Fibroblast of the conjunctiva (primary cell): ENCODE data around the gene RNF212B.
A peak's percentile ranks its signal among the peaks of the same experiment; 100 is the strongest.

Experiments
- DNase-seq: peaks from one replicate; pipeline ENCODE4 v3.0.0-alpha.2; 2010; ENCODE audit warnings: low read depth

RNF212B gene

DNA sequence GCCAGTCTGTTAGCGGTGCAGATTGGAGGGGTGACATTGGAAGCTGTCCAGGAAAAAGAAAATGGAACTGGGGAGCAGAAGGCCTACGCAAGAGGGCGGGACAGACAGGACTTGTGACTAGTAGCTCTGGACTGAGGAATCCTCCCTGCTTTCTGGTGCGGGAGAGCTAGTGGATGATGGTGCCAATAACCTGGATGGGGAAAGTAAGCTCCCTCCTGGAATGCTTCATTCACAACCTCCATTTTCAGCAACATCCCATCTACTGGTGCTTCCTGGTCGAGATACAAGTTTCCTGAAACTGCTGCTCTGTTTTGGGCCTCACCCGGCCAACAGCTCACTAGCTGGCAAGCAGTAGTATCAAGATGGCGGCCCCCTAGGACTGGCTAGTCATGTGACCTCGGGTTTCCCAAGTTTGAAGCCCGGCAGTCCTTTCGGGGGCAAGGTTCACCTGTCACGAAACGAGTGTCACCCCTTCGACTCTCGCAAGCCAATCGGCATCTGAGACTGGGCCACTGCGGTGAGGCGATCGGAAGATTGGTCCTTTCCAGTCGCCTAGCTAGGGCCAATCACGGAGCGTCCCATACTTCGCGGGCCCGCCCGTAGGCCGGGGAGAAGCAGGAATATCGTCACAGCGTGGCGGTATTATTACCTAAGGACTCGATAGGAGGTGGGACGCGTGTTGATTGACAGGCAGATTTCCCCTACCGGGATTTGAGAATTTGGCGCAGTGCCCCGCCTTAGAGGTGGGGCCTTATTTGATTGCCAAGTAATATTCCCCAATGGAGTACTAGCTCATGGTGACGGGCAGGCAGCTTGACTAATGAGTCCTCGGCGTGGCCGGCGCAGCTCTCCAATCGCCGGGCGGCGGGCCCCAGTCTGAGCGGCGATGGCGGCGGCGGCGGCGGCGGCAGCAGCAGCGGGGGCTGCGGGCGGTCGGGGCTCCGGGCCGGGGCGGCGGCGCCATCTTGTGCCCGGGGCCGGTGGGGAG, 83.1 kb downstream of the RNF212B start, which contains the start of gene PABPN1:
Gene PABPN1 (plus strand): TSS at position 874 of the 988 bp plus-strand sequence. CDS start 13 bp downstream, at position 887.
- peak; percentile 100 for DNase-seq

DNA sequence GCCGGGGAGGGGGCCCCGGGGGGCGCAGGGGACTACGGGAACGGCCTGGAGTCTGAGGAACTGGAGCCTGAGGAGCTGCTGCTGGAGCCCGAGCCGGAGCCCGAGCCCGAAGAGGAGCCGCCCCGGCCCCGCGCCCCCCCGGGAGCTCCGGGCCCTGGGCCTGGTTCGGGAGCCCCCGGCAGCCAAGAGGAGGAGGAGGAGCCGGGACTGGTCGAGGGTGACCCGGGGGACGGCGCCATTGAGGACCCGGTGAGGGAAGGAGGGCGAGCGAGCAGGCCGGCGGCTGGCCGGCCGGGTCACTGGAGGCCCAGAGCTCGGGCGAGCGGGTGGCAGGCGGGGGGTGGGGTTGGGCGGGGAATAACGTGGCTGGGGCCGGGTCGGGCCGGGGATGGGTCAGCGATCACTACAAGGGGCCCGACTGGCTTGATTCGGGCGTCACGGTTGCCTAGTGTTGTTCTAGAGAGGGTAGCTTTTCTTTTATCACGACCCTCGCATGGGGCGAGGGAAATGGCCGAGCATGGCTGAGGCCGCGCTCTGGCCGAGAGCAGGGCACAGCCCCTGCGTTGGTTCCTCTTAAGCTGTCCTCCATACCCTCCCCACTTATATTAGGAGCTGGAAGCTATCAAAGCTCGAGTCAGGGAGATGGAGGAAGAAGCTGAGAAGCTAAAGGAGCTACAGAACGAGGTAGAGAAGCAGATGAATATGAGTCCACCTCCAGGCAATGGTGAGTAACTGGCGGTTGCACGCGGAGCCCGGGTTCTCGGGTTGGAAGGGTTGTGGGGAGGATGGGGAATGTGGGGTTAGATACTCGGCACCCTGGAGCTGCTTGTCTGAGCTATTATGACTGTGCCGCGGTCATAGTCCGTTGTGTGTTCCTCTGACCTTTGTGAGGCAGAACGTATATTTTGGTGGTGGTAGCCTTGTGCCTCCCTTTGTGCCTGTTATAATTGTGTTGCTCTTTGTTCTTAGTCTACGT, 84.1 kb downstream of the RNF212B start:
- DNase-seq: no peak
